K562 (cell line): ENCODE measurements around the gene COL4A2.

Source experiments
- CTCF ChIP-seq, 3 experiments: IDR thresholded peaks in 2 of 3; conservative IDR thresholded peaks in 1 of 3; 2 replicates each; pipeline ENCODE4 v1.5.1; 2011 to 2012; ENCODE audit warnings: low read length in 3 of 3, mild to moderate bottlenecking in 3 of 3, control low read depth in 2 of 3, improper control_type of control experiment in 1 of 3, inconsistent platforms in 1 of 3, low read depth in 1 of 3, mixed read lengths in 1 of 3, moderate library complexity in 1 of 3; ENCODE audit not compliant: insufficient read depth in 2 of 3
- IRF2 ChIP-seq: sonication (generic); formaldehyde crosslinking; IDR thresholded peaks from 2 replicates; pipeline ENCODE4 v1.8.1; 2022; ENCODE audit warnings: mild to moderate bottlenecking, missing genetic modification reagents
- RCOR1 ChIP-seq, 2 experiments: IDR thresholded peaks; 2 replicates each; pipeline ENCODE4 v1.6.1; 2012; ENCODE audit warnings: low read depth in 2 of 2, low read length in 2 of 2, borderline replicate concordance in 1 of 2, improper control_type of control experiment in 1 of 2
- TFAP4 ChIP-seq: sonication (generic); formaldehyde crosslinking; IDR thresholded peaks from 2 replicates; pipeline ENCODE4 v1.8.0; 2022; ENCODE audit warnings: missing genetic modification reagents, mild to moderate bottlenecking, moderate library complexity, borderline replicate concordance
- ZNF384 ChIP-seq: IDR thresholded peaks from 2 replicates; pipeline ENCODE4 v1.6.1; 2012; ENCODE audit warnings: low read depth, low read length, improper control_type of control experiment

GRCh38 chr13:110443622-110444225 is 136.6 kb downstream of the COL4A2 start:
- no peak for TF ChIP-seq IRF2 (CRISPR knock-in tag)
- no peak for TF ChIP-seq CTCF (IDR thresholded peaks at IDR 0.05 in 2 of 3, conservative IDR thresholded peaks at IDR 0.05 in 1 of 3; ENCODE audit: insufficient read depth in 2 of 3, low read depth in 1 of 3, low read length in 3 of 3)
- no peak for TF ChIP-seq RCOR1 (IDR thresholded peaks at IDR 0.05; ENCODE audit: borderline replicate concordance in 1 of 2, low read depth in 2 of 2, low read length in 2 of 2)
- no peak for TF ChIP-seq TFAP4 (CRISPR knock-in tag)
- no peak for TF ChIP-seq ZNF384
